DND-41 (cell line): ENCODE data around the gene GALNT18.

Source experiments
- EZH2 ChIP-seq: IDR thresholded peaks from 3 replicates; pipeline ENCODE4 v1.6.1; 2012; ENCODE audit warnings: borderline replicate concordance, low read depth, mild to moderate bottlenecking, moderate library complexity, low read length, inconsistent platforms; ENCODE audit not compliant: severe bottlenecking
- TF ChIP-seq, protein P1 (sequence below): IDR thresholded peaks from 2 replicates; pipeline ENCODE4 v1.5.1; 2012; ENCODE audit warnings: borderline replicate concordance, low read length, moderate library complexity, mild to moderate bottlenecking; ENCODE audit not compliant: poor library complexity, severe bottlenecking; ENCODE audit errors: extremely low read depth

DNA sequence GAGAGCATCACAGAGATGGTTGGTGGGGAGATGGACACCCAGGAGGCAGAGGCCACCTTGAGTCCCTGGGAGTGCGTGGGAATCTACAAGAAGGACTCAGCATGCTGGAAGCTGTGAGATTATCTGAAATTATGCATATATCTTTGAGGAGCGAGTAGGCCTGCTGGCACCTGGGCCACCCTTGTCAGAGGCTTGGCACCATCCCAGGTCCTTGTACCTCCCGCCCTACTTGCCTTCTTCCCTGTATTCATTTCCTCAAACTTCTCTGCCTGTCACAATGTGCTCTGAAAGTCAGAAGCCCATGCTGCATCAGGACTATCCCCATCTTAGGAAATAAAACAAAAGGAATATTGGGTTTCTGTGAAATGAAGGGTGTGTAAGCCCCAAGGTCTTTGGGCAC is 135.8 kb downstream of the GALNT18 start:
- TF ChIP-seq, protein P1, sequence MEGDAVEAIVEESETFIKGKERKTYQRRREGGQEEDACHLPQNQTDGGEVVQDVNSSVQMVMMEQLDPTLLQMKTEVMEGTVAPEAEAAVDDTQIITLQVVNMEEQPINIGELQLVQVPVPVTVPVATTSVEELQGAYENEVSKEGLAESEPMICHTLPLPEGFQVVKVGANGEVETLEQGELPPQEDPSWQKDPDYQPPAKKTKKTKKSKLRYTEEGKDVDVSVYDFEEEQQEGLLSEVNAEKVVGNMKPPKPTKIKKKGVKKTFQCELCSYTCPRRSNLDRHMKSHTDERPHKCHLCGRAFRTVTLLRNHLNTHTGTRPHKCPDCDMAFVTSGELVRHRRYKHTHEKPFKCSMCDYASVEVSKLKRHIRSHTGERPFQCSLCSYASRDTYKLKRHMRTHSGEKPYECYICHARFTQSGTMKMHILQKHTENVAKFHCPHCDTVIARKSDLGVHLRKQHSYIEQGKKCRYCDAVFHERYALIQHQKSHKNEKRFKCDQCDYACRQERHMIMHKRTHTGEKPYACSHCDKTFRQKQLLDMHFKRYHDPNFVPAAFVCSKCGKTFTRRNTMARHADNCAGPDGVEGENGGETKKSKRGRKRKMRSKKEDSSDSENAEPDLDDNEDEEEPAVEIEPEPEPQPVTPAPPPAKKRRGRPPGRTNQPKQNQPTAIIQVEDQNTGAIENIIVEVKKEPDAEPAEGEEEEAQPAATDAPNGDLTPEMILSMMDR, result no peak
- TF ChIP-seq EZH2, result no peak
